Lung (tissue), 16 donors: ENCODE data around the gene OR51B4. TPM values are rescaled to one million over a fixed set of nuclear protein-coding genes. Genes with fewer than 3 reads are reported as not detected.

ENCODE experiments used
- ATAC-seq: fragments of 200-7000 bp; cut with Tn5 transposase; one replicate; pipeline ENCODE4 v1.9.1; 2020; ENCODE audit warnings: moderate number of reproducible peaks; ENCODE audit not compliant: insufficient read depth, low FRiP score
- DNase-seq, 3 donors: peaks; one replicate each; pipeline ENCODE4 v3.0.0-alpha.2; 2013 to 2017
- H3K27ac ChIP-seq, 2 donors: one replicate each; pipeline ENCODE4 v1.5.1; 2013; ENCODE audit warnings: mild to moderate bottlenecking in 2 of 2, moderate library complexity in 2 of 2, control low read depth in 1 of 2, inconsistent platforms in 1 of 2, low read depth in 1 of 2, low read length in 1 of 2
- H3K27me3 ChIP-seq, 3 donors: one replicate each; pipeline ENCODE4 v1.5.1; 2013; ENCODE audit warnings: low read length in 2 of 3; ENCODE audit not compliant: control insufficient read depth in 3 of 3, insufficient read depth in 3 of 3
- H3K36me3 ChIP-seq, 4 donors: one replicate each; pipeline ENCODE4 v1.5.1; 2013; ENCODE audit warnings: low read length in 4 of 4, mild to moderate bottlenecking in 1 of 4, moderate library complexity in 1 of 4; ENCODE audit not compliant: control insufficient read depth in 4 of 4, insufficient read depth in 4 of 4
- H3K4me1 ChIP-seq, 5 donors: one replicate each; pipeline ENCODE4 v1.5.1; 2013; ENCODE audit warnings: low read length in 5 of 5, mild to moderate bottlenecking in 2 of 5, moderate library complexity in 1 of 5; ENCODE audit not compliant: control insufficient read depth in 5 of 5, insufficient read depth in 5 of 5
- H3K4me3 ChIP-seq: one replicate; pipeline ENCODE4 v1.5.1; 2013; ENCODE audit warnings: mild to moderate bottlenecking, control low read depth, moderate library complexity
- H3K9ac ChIP-seq, 2 donors: one replicate each; pipeline ENCODE4 v1.5.1; 2013; ENCODE audit warnings: low read length in 2 of 2, control low read depth in 1 of 2; ENCODE audit not compliant: insufficient read depth in 1 of 2
- H3K9me3 ChIP-seq, 4 donors: one replicate each; pipeline ENCODE4 v1.5.1; 2013; ENCODE audit warnings: low read length in 3 of 4, mild to moderate bottlenecking in 1 of 4, moderate library complexity in 1 of 4; ENCODE audit not compliant: control insufficient read depth in 4 of 4, insufficient read depth in 3 of 4
- CTCF ChIP-seq: IDR thresholded peaks from 2 replicates; pipeline ENCODE4 v1.5.1; 2012; ENCODE audit warnings: mild to moderate bottlenecking; ENCODE audit errors: control extremely low read depth, extremely low read depth
- WGBS, 2 donors: extraction: QIAGEN DNeasy Blood & Tissue Kit; methylation state at CpG; one replicate each; pipeline ENCODE4 v1.1.7; 2013; 5-methylcytosine and 5-hydroxymethylcytosine counted together
- long read RNA-seq, 5 donors: transcript quantifications; one replicate each; lab custom pipeline, GENCODE V29; 2026
- polyA plus RNA-seq, 2 donors: library from polyadenylated mRNA; stranded (reverse); fragments of 200-250 nt; gene quantifications; one replicate each; pipeline ENCODE4 v1.2.1, GENCODE V29; 2013
- total RNA-seq, 2 donors: library from RNA; depleted of rRNA in 1 of 2; stranded (reverse); fragments of >200 nt in 1 of 2; gene quantifications; one replicate each; pipeline ENCODE4 v1.2.1, GENCODE V29; 2014 to 2021
- donor health status: control.
- donor health status: control.
- donor health status: Bipolar disorder and iron deficiency.
- donor health status: healthy.
- donor health status: DM: yes; HTN: yes; CAD: no.

The OR51B4 gene
- total RNA-seq (1 to 10 TPM in 1 of 2 donors, not detected in 1; 1.9 TPM), polyA plus RNA-seq (not detected)
- long read RNA-seq, donor 1 = 0 reads
- long read RNA-seq, donor 2 = 0 reads
- long read RNA-seq, donor 3 = 0 reads
- long read RNA-seq, donor 4 = 0 reads
- long read RNA-seq, donor 5 = 0 reads

GRCh38 chr11:5301846-5302245 is at the start of gene OR51B4:
Gene OR51B4 (minus strand): TSS chr11:5301946. CDS start chr11:5301946, 0 bp downstream.
- 93 to 94% methylated on average over 2 of the region's 2 CpGs for WGBS, 2 donors
- DNase-seq (no peak), ATAC-seq (no peak)

GRCh38 chr11:5351208-5351607 is 49.5 kb upstream of the OR51B4 start, which contains the start of gene OR51B6:
Gene OR51B6 (plus strand): TSS chr11:5351508. CDS start chr11:5351508, 0 bp downstream.
- H3K27me3 ChIP-seq = peaks cover 0 to 3% (median 0%) of the 10 kb centered on the region in 3 donors
- no peak for TF ChIP-seq CTCF
- DNase-seq (no peak), ATAC-seq (no peak)
- H3K9ac ChIP-seq = no peak within 1 kb of the TSS
- no peaks in the 10 kb centered on the region for H3K4me1 ChIP-seq
- H3K4me3 ChIP-seq = no peak within 1 kb of the TSS
- no peaks in the 10 kb centered on the region for H3K9me3 ChIP-seq
- H3K36me3 ChIP-seq = no peaks in the 10 kb centered on the region
- no peak within 1 kb of the TSS for H3K27ac ChIP-seq
- WGBS, 2 donors = 63 to 74% methylated on average over 1 of the region's 1 CpG

More at GRCh38 chr11:5301846-5302245, at the start of gene OR51B4:
- Histone ChIP-seq H3K4me1 (peaks cover 0 to 6% (median 0%) of the 10 kb centered on the region in 5 donors), H3K36me3 (peaks cover 0 to 1% (median 0%) of the 10 kb centered on the region in 4 donors), H3K9ac (no peak within 1 kb of the TSS), H3K9me3 (no peaks in the 10 kb centered on the region), H3K4me3 (no peak within 1 kb of the TSS), H3K27me3 (no peaks in the 10 kb centered on the region), H3K27ac (no peak within 1 kb of the TSS)
- TF ChIP-seq CTCF = no peak

GRCh38 chr11:5349550-5349949 is 47.8 kb upstream of the OR51B4 start:
- 29 to 52% methylated on average over 1 of the region's 1 CpG for WGBS, 2 donors
- no peak overlapping the region for H3K4me3 ChIP-seq
- H3K27me3 ChIP-seq = peaks cover 0 to 3% (median 0%) of the 10 kb centered on the region in 3 donors
- no peaks in the 10 kb centered on the region for H3K36me3 ChIP-seq
- H3K4me1 ChIP-seq = no peaks in the 10 kb centered on the region
- no peak for TF ChIP-seq CTCF
- no peaks in the 10 kb centered on the region for H3K9me3 ChIP-seq
- no peak overlapping the region for H3K27ac ChIP-seq
- no peak overlapping the region for H3K9ac ChIP-seq
- ATAC-seq = no peak
- DNase-seq = no peak
